Middle frontal gyrus (tissue), 1 donor: Measurements from ENCODE around the gene SCN7A.

Source experiments
- DNase-seq: peaks from one replicate; pipeline ENCODE4 v3.0.0-alpha.2; 2015; ENCODE audit warnings: low spot score; ENCODE audit errors: extremely low spot score

SCN7A gene

DNA sequence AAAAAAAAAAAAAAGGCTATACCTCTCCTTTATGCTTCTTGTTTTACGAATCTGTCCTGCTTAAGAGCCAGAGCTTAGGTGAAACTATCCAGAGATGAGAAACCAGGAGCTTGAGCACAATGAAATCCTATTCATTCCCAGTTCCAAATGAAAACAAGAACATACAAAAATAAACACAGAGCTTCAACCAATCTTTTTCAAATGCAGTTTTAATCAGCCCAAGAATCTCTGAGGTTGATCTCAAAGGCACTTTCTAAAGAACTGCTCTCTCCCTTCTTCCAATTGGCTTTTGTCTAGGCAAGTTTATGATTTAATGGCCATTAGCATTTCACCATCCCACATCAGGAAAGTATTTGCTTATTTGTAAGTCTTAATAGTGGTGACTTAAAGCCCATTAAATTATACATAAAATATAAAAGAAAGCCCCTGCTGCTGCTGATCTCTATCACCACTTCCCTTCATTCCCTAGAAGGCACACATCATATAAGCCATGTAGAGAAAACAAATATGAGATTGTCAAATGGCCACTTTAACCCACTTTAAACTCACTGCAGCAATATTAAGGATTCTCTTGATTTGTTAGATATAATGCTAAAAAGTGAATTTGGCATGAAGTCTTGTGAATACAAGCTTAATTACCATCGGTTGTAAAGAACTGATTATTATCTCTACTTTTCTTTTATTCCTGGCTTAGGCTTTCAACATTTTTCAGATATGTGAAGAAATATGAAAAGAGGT lies 89.0 kb downstream of the SCN7A start:
- no peak for DNase-seq

DNA sequence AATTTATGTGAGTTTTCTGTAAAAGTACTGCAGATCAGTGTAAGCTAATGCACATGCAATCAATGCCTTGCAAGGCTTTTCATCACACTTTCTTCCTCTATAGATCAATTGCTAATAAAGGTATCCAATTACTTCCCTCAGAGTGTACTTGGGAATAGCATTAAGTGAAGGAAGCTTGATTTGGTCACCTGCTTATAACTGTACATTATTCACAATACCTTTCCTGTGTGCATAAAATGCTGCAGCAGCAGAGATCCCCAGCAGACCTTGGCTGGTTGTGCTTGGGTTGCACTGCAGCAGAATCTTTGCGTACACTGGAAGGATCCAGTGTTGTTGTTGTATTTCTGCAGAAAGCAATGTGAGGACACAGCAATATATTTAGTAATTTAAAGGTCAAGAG lies 99.8 kb downstream of the SCN7A start:
- no peak for DNase-seq

DNA sequence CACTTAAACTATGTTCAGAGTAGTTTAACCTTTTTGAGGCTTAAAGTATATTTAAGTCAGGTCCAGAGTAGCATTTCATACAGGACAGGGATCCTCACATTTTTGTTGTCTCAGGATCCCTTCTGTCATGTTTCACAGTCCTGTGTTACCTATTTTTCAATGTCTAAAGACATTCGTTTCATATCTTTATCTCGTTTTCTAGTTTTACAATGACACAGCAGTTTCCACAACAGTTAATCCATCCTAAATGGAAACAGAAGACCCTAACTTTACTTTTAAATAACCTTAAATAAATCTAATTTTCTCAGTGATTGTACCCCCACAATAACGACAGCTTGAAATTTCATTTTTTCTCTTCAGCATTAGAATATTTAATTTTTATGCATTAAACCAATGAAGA lies 101.0 kb downstream of the SCN7A start:
- no peak for DNase-seq

DNA sequence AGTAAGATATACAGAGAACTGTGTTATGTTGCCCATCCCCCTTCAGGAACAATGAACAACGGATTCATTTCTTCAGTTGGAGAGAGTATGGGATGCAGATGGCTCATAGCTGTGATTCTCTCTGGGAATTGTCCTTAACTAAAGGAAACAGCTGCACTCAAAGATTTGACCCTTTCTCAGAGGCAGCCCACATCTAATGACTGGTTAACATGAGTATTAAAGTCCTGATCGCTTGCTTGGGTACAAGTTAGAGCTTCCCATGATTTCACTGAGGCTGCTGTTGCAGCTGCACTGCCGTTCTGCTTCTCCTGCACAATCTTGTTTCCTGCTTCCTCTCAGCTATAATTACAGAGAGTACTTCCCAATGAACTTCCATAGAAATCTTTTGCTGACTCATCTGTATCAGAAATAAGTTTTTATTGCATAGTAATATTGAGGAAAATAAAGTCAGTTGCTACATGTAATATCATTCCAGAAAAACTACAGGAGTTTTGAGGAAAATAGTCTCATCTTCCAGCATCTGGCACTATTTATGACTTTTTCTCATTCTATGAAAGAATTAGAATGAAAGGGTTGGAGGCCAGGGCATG lies 105.5 kb downstream of the SCN7A start:
- no peak for DNase-seq

DNA sequence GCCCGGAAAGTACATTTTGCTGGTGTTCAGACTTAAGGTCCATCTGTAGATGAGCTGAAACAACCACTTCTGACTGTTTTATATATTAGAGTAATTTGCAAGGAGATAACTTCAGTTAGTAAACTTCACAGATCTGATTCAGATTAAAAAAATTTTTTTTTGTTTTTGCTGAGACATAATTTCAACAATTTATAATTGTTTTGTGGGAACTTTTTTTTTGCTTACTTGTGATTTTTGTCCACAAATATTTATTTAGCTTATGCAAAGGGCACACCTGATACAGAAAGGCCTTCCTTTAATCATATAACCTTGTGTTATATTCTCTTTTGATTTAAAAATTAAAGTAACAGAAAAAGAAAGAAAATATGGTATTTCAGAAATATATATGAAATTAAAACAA lies 108.7 kb downstream of the SCN7A start:
- no peak for DNase-seq

DNA sequence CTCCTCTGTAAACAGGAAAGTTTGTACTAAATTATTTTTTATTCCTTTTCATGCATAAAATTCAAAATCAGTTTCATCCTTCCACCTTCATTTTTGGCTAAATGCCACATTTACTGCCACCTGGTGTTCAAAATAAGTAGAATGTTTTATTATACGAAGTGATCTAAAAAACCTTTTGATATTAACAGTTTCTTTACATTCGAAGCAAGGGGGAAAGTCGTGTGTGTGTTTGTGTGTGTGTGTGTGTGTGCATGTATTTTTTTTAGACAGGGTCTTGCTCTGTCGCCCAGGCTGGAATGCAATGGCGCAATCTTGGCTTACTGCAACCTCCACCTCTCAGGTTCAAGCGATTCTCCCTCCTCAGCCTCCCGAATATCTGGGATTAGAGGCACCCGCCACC lies 109.3 kb downstream of the SCN7A start:
- no peak for DNase-seq

DNA sequence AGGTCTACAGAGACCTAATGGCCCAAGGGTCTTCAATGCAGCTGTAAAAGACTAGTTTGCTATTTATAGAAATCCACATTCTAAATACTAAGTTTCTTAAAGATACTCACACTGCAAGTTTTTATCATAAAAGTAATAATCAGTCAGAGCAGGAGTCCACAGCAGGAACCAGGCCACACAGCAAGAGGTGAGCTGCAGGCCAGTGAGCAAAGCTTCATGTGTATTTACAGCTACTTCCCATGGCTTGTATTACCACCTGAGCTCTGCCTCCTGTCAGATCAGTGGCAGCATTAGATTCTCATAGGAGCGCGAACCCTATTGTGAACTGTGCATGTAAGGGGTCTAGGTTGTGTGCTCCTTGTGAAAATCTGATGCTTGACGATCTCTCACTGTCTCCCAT lies 111.6 kb downstream of the SCN7A start:
- DNase-seq = no peak

DNA sequence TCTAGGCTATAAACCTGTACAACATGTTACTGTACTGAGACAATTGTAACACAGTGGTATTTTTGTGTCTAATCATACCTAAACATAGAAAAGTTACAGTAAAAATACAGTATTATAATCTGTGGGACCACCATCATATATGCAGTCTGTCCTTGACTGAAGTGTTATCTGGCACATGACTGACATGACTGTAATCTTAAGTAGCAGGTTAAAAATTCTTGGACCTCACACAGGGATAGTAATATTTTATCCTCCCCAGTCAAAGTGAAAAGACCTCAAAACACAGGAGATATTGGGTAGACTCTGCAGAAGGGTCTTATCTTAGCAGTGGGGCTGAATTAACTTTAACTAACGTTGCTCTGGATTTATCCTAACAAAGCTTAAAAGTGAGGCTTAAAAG lies 113.4 kb downstream of the SCN7A start:
- DNase-seq = no peak

DNA sequence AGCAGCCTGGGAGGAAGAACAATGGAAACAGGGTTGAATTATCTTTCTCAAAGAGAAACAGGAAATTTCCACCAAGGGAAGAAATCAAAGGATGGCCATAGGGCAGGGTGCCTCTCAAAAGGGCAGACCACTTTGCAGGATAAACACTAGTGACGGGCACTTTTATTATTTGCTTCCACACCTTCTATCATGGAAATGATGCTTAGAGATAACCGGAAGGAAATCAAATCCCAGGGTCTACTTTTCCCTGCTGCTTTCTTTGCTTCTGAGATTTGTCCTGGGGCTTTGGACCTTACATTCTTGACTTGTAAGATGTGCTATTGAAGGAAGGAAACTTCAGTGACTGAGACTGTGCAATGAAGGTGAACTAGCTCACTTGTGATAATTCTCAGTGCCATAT lies 117.2 kb downstream of the SCN7A start:
- DNase-seq = no peak

DNA sequence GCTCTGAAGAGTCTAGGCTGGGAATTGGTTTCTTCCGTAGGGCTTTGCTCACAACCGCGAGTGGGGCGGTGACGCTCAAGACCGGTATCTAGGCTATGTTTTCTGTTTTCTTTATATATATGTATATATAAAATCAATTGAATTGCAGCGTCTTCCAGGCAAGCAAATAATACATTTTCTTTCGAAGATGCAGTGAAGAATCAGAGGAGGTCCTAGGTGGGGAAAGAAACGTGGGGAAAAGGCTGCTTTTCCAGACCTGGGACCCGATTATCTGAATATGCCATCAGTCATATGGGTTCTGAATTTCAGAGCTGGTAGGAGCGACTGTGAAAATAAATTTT lies 117.6 kb downstream of the SCN7A start:
- DNase-seq = no peak

DNA sequence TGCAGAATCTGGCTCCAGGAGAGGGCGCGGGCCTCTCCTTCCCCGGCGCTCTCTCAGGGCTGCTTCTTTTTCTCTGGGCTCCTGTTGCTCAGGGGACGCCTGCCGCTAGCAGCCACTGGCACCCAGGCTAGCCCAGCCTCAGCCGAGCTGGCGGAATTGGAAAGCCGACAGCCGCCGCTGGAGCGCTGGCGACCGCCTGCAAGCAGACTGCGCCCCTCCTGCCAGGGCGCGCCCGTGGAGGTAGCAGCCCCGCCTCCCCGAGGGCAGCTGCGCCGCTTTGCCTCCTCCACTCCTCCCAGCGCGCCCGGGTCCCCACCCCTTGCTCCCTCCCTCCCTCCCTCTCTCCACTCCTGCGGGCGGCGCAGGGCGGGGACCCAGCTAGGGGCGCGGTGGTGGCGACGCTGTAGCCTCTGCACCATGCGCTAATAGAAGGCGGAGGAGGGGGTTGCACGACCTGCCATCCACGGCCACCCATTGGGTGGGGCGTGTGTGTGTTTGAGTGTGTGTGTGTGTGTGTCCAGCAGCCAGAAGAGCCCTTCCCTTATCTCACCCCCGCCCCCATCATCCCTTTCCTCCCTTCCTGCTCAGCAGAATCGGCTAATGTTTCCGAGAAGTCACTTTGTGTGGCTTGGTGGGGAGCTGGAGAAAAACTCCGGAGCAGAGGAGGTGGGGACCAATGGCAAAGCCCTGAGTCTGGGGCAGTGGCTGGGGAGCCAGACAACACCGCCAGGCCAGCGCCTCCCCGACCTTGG lies 118.1 kb downstream of the SCN7A start, which contains the start of gene SCN9A:
TSS of gene SCN9A (minus strand) at position 209 of the 752 bp plus-strand sequence. CDS start 64,188 bp downstream, outside the sequence.
- no peak for DNase-seq

DNA sequence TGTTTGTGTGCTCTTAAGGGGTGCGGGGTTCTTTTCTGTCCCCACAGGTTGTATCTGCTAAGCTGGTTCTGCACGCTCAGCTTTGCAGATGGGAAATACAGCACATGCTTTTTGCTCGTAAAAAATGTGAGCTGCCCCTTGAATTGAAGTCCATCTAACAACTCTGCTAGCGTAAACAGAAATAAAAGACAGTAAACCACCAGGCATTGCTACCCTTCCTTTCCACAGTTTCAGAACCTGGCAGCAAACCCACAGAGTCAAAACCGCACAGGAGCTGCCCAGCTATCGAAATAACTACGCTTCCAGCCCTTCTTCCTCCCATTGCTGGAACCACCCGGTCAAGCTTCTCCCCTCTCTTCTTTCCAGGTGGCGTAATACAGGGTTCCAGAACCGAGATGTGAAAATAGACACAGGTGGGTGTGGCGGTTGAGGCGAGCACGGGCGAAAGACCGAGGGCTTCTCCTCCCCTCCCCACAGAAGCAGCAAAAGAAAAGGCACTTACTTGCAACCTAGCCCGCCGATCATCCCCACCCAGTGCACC lies 118.8 kb downstream of the SCN7A start:
- no peak for DNase-seq

DNA sequence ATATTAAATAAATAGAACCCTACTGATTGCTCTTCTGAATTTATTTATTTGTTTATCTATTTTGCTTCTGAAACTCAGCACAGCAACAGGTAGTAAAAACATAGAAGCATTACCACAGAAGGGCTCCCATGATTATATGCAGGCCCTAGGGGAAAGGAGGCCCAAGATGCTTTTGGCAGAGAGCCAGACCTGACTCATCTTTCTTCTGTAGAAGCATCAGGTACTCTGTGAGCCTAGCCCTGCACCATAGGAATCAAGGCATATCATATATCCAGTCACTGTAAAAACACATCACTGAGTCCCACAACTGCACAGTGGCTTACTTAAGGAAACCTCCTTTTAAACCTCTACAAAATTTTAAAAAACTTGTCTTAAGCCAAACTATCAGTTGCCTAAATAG lies 120.1 kb downstream of the SCN7A start:
- DNase-seq = no peak

DNA sequence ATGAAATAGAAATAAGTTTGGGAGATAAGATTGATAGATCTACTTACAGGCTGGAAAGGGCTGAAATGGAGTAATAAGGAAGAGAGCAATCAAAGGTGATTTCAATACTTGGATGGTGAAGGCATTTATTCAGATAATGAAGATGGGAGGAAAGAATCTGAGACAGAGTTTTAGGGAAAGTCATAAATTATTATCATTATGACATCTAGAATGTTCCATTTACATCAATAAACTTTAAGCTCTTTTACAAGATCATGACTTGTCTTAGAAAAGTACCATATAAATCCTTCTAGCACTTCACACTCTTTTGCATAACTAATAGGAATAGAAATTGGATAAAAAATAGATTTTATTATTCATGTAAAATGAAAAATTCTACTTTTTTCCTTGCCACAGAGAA lies 120.5 kb downstream of the SCN7A start:
- no peak for DNase-seq

DNA sequence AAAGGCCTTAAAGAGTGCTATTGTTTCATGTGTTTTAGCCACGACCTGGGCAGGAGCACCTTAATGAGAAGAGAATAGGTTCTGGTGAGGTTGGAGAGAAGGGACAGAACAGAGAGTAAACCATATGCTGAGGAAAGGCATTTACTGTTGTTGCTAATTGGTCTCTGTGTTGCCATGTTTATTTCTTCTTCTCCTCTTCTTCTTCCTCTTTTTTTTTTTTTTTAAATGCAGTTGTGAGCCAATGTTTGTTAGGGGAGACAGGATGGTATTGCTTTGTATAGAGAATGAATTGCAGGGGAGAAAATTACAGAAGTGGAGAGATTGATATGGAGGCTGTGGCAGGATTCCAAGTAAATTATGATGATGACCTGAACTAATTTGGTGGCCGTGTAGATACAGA lies 120.9 kb downstream of the SCN7A start:
- no peak for DNase-seq

DNA sequence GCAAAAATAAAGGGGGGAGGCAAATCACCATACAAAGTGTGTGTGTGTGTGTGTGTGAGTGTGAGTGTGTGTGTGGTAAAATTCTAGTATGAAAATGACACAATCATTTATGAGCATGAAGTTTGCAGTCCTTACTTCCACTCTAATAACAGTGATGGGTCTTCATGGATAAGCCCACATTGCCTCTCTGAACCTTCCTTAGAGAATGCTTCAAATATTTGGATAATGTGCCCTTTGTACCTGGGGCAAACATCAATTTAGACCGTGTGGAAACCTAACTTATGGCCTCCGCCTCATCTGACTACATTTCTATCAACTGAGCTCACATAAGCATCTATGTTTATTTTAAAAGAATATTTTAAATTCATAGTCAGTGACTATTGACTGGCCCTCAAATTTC lies 122.0 kb downstream of the SCN7A start:
- DNase-seq = no peak

DNA sequence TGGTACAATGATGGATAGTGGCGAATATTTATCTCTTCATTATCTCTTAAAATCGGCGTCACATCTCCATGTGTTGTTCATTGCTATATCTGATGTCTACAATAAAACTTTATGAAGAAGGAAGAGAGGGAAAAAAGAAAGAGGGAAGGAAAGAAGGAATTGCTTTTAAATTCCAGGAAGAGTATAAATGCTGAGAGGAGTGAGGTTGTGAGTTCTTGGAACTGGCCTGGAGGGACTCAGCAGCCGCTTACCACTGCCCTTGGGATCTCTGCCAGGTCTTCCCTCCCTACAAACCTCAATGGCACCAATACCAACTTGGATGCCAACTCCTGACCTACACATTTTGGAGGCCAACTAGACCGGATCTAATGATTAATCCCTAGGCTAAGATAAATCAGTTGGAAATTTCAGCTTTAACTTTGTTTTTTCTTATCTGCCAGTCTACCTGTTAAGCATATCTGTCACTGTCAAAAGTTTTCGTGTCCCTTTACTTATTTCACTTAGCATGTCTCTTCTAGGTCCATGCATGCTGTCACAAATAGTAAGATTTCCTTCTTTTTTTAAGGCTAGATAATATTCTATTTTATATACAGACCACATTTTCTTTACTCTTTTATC lies 128.1 kb downstream of the SCN7A start:
- no peak for DNase-seq

DNA sequence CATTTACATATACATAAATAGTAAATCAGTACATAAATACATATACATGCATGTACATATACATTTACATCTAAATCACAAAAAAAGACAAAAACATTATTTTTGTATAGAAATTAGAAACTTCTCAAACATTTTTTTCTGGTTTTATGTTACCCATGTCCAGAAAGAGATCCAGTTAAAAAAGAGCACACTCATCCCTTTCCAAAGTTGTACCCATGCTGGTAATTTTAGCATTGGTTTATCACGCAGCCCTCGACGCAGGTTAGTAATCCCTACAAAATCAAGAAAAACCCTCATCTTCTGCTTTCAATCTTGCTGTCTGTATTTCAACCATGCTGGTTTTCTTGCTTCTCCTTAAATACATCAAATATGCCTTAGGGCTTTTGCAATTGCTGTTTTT lies 128.8 kb downstream of the SCN7A start:
- no peak for DNase-seq

DNA sequence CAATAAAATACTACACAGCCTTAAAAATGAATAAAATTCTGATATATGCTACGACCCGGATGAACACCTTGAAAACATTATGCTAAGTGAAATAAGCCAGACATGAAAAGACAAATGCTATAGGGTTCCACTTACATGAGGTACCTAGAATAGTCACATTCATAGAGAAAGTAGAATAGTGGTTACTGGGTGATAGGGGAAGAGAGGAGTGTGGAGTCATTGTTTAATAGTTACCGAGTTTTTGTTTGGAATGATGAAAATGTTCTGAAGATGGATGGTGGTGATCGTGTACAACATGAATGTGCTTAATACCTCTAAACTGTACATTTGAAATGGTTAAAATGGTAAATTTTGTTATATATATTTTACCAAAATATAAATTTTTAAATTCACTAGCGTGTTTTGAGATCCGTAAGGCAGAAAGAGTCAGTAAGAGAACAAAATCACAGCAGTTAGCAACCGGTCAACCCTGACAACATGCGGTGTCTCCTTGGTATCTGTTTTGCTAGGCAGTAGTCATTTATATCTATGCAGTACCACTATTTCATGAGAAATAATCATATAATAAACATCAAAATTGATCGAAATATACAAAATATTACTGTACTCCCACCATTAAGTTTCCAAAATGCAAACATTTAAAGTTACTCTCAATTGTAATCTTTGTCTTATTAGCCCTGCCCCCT lies 129.4 kb downstream of the SCN7A start:
- no peak for DNase-seq

DNA sequence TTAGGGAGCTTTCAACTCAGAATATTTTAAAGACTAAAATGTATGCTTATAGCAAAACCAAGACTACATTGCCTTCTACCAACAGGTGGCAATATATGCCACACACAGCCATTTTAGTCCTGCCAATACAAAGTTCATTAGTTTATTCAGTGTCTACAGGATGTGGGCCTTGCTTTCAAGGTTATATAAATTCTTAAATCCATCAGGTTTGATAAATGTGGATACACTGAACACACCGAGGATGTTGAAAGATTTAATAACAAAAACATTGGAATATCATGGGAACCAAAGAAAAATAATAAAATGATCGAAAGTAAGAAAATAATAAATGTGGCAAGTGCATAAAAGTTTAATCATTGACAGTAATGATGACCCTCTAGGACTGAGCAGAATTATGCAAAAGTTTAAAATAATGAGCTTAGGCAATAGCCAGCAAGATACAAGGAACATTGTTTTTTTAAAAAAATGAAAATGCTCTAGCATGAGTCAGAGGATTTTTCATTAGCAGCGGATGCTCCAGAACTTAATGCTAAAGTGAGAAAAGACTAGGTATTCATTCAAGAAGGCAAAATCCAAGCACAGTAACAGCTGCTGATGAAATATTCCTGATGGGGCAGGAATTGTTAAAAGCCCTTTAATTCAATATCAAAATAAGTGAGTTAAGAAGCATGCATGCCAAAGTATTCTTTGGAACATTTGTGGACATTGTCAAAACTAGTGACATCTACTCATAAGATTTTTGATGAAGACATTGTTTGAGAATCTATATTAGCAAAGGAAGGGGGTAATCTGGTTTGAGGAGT lies 132.5 kb downstream of the SCN7A start:
- DNase-seq = no peak

DNA sequence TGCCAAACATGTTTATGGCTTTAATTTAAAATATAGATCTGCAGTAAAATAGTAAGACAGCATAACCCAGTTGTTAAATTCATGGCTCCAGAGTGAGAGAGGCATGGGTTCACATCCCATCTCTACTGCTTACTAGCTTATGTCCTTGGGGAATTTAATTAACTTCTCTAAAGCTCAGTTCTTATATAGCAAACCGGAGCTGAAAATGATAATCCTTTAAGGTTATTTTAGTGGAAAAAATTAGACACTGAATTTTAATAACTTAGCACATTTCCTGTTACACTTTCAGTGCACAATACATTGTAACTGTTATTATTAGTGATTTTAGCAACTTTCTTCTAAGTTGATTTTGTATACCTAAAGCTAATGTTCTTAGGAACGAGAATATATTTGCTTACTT lies 133.1 kb downstream of the SCN7A start:
- DNase-seq = no peak
